22Rv1 (cell line): ENCODE results near the gene KAT7.

ENCODE experiments used
- ZFX ChIP-seq: fragments of 450-650 bp; IDR thresholded peaks from 2 replicates; pipeline ENCODE4 v1.6.1; 2017; ENCODE audit warnings: antibody characterized with exemption, borderline replicate concordance
- TF ChIP-seq, protein P1 (sequence below): fragments of 450-650 bp; IDR thresholded peaks from 2 replicates; pipeline ENCODE4 v1.5.1; 2017; ENCODE audit warnings: mild to moderate bottlenecking

DNA sequence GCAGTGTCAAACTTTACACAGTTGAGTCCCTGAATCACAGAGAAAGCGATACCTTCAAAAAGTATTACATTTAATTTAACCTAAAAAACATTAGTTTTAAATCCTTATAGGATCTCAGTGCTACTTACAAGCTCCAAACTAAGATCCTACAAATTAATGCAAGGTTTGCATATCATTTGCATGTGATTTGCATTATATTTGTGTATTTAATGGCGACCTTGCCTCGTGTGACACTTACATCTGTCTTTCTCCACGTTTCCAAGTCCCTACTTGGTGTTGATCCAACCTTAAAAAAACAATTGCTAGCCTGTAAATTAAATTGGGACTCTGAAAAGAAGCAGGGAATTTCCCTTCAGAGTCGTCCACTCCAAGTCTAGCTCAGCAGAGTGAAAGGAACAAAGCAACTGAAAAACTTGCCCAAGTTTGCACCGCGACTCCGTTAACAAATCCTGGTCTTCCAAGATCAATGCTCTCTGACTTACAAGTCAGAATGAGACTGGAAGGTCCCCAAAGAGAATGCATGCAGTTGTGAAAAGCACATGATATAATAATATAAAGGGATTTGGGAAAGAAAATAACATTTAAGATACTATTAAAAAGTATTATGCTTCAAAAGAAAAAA lies 23.8 kb upstream of the KAT7 start:
- TF ChIP-seq, protein P1, sequence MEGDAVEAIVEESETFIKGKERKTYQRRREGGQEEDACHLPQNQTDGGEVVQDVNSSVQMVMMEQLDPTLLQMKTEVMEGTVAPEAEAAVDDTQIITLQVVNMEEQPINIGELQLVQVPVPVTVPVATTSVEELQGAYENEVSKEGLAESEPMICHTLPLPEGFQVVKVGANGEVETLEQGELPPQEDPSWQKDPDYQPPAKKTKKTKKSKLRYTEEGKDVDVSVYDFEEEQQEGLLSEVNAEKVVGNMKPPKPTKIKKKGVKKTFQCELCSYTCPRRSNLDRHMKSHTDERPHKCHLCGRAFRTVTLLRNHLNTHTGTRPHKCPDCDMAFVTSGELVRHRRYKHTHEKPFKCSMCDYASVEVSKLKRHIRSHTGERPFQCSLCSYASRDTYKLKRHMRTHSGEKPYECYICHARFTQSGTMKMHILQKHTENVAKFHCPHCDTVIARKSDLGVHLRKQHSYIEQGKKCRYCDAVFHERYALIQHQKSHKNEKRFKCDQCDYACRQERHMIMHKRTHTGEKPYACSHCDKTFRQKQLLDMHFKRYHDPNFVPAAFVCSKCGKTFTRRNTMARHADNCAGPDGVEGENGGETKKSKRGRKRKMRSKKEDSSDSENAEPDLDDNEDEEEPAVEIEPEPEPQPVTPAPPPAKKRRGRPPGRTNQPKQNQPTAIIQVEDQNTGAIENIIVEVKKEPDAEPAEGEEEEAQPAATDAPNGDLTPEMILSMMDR: no peak
- TF ChIP-seq ZFX: no peak
